Small intestine (tissue), 7 donors: ENCODE data around the gene SORBS2. TPM values are rescaled to one million over a fixed set of nuclear protein-coding genes. Genes with fewer than 3 reads are reported as not detected.
"Not testable (repeated sequence)": the region's sequence is repeated elsewhere in the genome, so short reads cannot be mapped to it uniquely, and the experiment has no call there.

ENCODE experiments used
- DNase-seq, 2 donors: peaks; one replicate each; pipeline versions ENCODE4 v3.0.0 to v3.0.0-alpha.2; 2013
- FAIRE-seq: peaks from 2 replicates; lab custom pipeline; 2012; peaks lifted over from hg19 to GRCh38; lab: Jason Lieb, UNC
- H3K27ac ChIP-seq, 3 donors: one replicate each; pipeline ENCODE4 v1.5.1; 2013; ENCODE audit warnings: low read length in 2 of 3, mild to moderate bottlenecking in 2 of 3, control low read depth in 1 of 3, inconsistent platforms in 1 of 3, low read depth in 1 of 3, moderate library complexity in 1 of 3
- H3K27me3 ChIP-seq, 3 donors: one replicate each; pipeline ENCODE4 v1.6.1; 2013; ENCODE audit warnings: low read length in 3 of 3, inconsistent platforms in 1 of 3; ENCODE audit not compliant: control insufficient read depth in 3 of 3, insufficient read depth in 3 of 3
- H3K36me3 ChIP-seq, 3 donors: one replicate each; pipeline ENCODE4 v1.6.1; 2013; ENCODE audit warnings: low read length in 3 of 3, inconsistent platforms in 1 of 3, low read depth in 1 of 3, mild to moderate bottlenecking in 1 of 3, moderate library complexity in 1 of 3; ENCODE audit not compliant: control insufficient read depth in 3 of 3, insufficient read depth in 2 of 3
- H3K4me1 ChIP-seq, 3 donors: one replicate each; pipeline ENCODE4 v1.6.1; 2013; ENCODE audit warnings: low read length in 2 of 3, inconsistent platforms in 1 of 3, low read depth in 1 of 3, mild to moderate bottlenecking in 1 of 3, moderate library complexity in 1 of 3; ENCODE audit not compliant: control insufficient read depth in 3 of 3, insufficient read depth in 2 of 3
- H3K4me3 ChIP-seq, 3 donors: one replicate each; pipeline ENCODE4 v1.5.1; 2013; ENCODE audit warnings: low read length in 3 of 3, control low read depth in 1 of 3, inconsistent platforms in 1 of 3, low read depth in 1 of 3, mild to moderate bottlenecking in 1 of 3, moderate library complexity in 1 of 3
- H3K9me3 ChIP-seq, 2 donors: one replicate each; pipeline ENCODE4 v1.6.1; 2013; ENCODE audit warnings: low read depth in 1 of 2, low read length in 1 of 2; ENCODE audit not compliant: control insufficient read depth in 2 of 2, insufficient read depth in 1 of 2
- WGBS, 3 donors: extraction: QIAGEN DNeasy Blood & Tissue Kit; methylation state at CpG; one replicate each; pipeline ENCODE4 v1.1.7; 2013; 5-methylcytosine and 5-hydroxymethylcytosine counted together
- polyA plus RNA-seq, 4 donors: library from polyadenylated mRNA; stranded (reverse) in 3 of 4; unstranded in 1 of 4; fragments of 200-250 nt in 3 of 4; fragments of 120-200 nt in 1 of 4; gene quantifications; one replicate each; pipeline versions ENCODE4 v1.2.1 to v1.2.3, GENCODE V29; 2013
- donor health status: healthy with polysubstance abuse.
- donor health status: control.
- donor health status: control.
- donor health status: Bipolar disorder and iron deficiency.
- donor health status: healthy.

SORBS2 gene
- polyA plus RNA-seq, 4 donors, result 1.6 to 36.5 (median 16.1) TPM

- FAIRE-seq (no peak), DNase-seq (peak; percentile 36 to 79)
- Histone ChIP-seq H3K36me3 (peaks cover 0 to 2% (median 0%) of the 10 kb centered on the region in 3 donors), H3K27me3 (no peaks in the 10 kb centered on the region), H3K9me3 (no peaks in the 10 kb centered on the region), H3K27ac (peak overlapping the region in 1 of 3 donors; percentile 43), H3K4me3 (no peak overlapping the region), H3K4me1 (peaks cover 0 to 31% (median 0%) of the 10 kb centered on the region in 3 donors)
- 6 to 69% (median 38%) methylated on average over 1 of the region's 1 CpG for WGBS, 3 donors
Observed at GRCh38 chr4:185713731-185714130, 98.3 kb downstream of the SORBS2 start.

- Histone ChIP-seq H3K27ac (peak overlapping the region in 2 of 3 donors; percentile 43 to 50), H3K36me3 (peaks cover 0 to 2% (median 0%) of the 10 kb centered on the region in 3 donors), H3K4me1 (peaks cover 0 to 27% (median 0%) of the 10 kb centered on the region in 3 donors), H3K4me3 (no peak overlapping the region), H3K27me3 (no peaks in the 10 kb centered on the region), H3K9me3 (no peaks in the 10 kb centered on the region)
- FAIRE-seq (no peak), DNase-seq (peak in 1 of 2 donors; percentile 30)
- 21 to 56% (median 43%) methylated on average over 5 of the region's 5 CpGs for WGBS, 3 donors
Observed at GRCh38 chr4:185713272-185713671, 98.7 kb downstream of the SORBS2 start.

- Histone ChIP-seq H3K27ac (peak overlapping the region in 2 of 3 donors; percentile 43 to 50), H3K4me1 (peaks cover 0 to 33% (median 0%) of the 10 kb centered on the region in 3 donors), H3K4me3 (no peak overlapping the region), H3K9me3 (no peaks in the 10 kb centered on the region), H3K36me3 (peaks cover 0 to 2% (median 0%) of the 10 kb centered on the region in 3 donors), H3K27me3 (no peaks in the 10 kb centered on the region)
- DNase-seq (peak in 1 of 2 donors; percentile 61), FAIRE-seq (no peak)
- WGBS, 3 donors, result 48 to 75% (median 71%) methylated on average over 16 to 18 of the region's 18 CpGs
Observed at GRCh38 chr4:185712350-185713024, 99.5 kb downstream of the SORBS2 start.

GRCh38 chr4:185711726-185712125 is 100.3 kb downstream of the SORBS2 start:
- no peaks in the 10 kb centered on the region for H3K36me3 ChIP-seq
- no peaks in the 10 kb centered on the region for H3K9me3 ChIP-seq
- H3K27me3 ChIP-seq, result no peaks in the 10 kb centered on the region
- FAIRE-seq (no peak), DNase-seq (no peak)
- 70 to 73% (median 71%) methylated on average over 4 of the region's 4 CpGs for WGBS, 3 donors
- no peak overlapping the region for H3K4me3 ChIP-seq
- H3K27ac ChIP-seq, result no peak overlapping the region
- peaks cover 0 to 33% (median 0%) of the 10 kb centered on the region in 3 donors for H3K4me1 ChIP-seq

GRCh38 chr4:185710487-185710995 is 101.5 kb downstream of the SORBS2 start:
- WGBS, 3 donors, result 78 to 84% (median 82%) methylated on average over 11 of the region's 11 CpGs
- peaks cover 0 to 2% of the 10 kb centered on the region in 2 donors for H3K9me3 ChIP-seq
- H3K4me1 ChIP-seq, result peaks cover 0 to 33% (median 0%) of the 10 kb centered on the region in 3 donors
- H3K36me3 ChIP-seq, result no peaks in the 10 kb centered on the region
- DNase-seq (no peak), FAIRE-seq (no peak)
- no peaks in the 10 kb centered on the region for H3K27me3 ChIP-seq
- no peak overlapping the region for H3K4me3 ChIP-seq
- no peak overlapping the region for H3K27ac ChIP-seq

- H3K27ac ChIP-seq, result no peak overlapping the region
- 82 to 87% (median 83%) methylated on average over 8 of the region's 8 CpGs for WGBS, 3 donors
- no peaks in the 10 kb centered on the region for H3K27me3 ChIP-seq
- peaks cover 0 to 33% (median 0%) of the 10 kb centered on the region in 3 donors for H3K4me1 ChIP-seq
- FAIRE-seq, result no peak
- H3K36me3 ChIP-seq, result no peaks in the 10 kb centered on the region
- peaks cover 0 to 3% of the 10 kb centered on the region in 2 donors for H3K9me3 ChIP-seq
- DNase-seq, result no peak
- no peak overlapping the region for H3K4me3 ChIP-seq
Observed at GRCh38 chr4:185709802-185710486, 102.0 kb downstream of the SORBS2 start.

GRCh38 chr4:185708348-185708747 is 103.6 kb downstream of the SORBS2 start:
- H3K27ac ChIP-seq, result peak overlapping the region in 1 of 3 donors; percentile 75
- peaks cover 0 to 3% of the 10 kb centered on the region in 2 donors for H3K9me3 ChIP-seq
- no peak overlapping the region for H3K4me3 ChIP-seq
- peaks cover 0 to 3% (median 0%) of the 10 kb centered on the region in 3 donors for H3K36me3 ChIP-seq
- no peaks in the 10 kb centered on the region for H3K27me3 ChIP-seq
- FAIRE-seq (no peak), DNase-seq (no peak)
- WGBS, 3 donors, result 44 to 65% (median 46%) methylated on average over 3 of the region's 3 CpGs
- peaks cover 0 to 25% (median 0%) of the 10 kb centered on the region in 3 donors for H3K4me1 ChIP-seq

- not testable (repeated sequence) for FAIRE-seq, H3K9me3 ChIP-seq, H3K4me3 ChIP-seq, H3K36me3 ChIP-seq, H3K27me3 ChIP-seq
- peak in 1 of 2 donors; percentile 59 for DNase-seq
- peaks cover 0 to 18% (median 0%) of the 10 kb centered on the region in 3 donors for H3K4me1 ChIP-seq
- WGBS, 3 donors, result 47 to 60% (median 53%) methylated on average over 4 of the region's 4 CpGs
- peak overlapping the region in 1 of 3 donors; percentile 75 for H3K27ac ChIP-seq
Observed at GRCh38 chr4:185707622-185708021, 104.4 kb downstream of the SORBS2 start.
